Left lobe of liver (tissue), 2 donors: ENCODE results near the gene PGK1. TPM values are rescaled to one million over a fixed set of nuclear protein-coding genes. Genes with fewer than 3 reads are reported as not detected.
"Not testable (repeated sequence)": the region's sequence is repeated elsewhere in the genome, so short reads cannot be mapped to it uniquely, and the experiment has no call there.

Experiments
- ATAC-seq: fragments of 200-7000 bp; cut with Tn5 transposase; one replicate; pipeline ENCODE4 v1.9.1; 2020; ENCODE audit warnings: mild to moderate bottlenecking, moderate library complexity
- DNase-seq: peaks from one replicate; pipeline ENCODE4 v3.0.0-alpha.2; 2020; ENCODE audit warnings: low spot score
- total RNA-seq: library from RNA; stranded (reverse); gene quantifications from one replicate; pipeline ENCODE4 v1.2.1, GENCODE V29; 2021
- donor health status: DM: no; HTN: no; CAD: no; lungs with moderate emphysema.
- donor health status: DM: no; HTN: yes; CAD: no.

The PGK1 gene
- total RNA-seq, 1 donor from 2014 or later = 158 TPM

GRCh38 chrX:78111140-78111931, 7.3 kb downstream of the PGK1 start:
- DNase-seq = peak; percentile 50
- peak; percentile 80 for ATAC-seq

GRCh38 chrX:78116365-78116764, 12.3 kb downstream of the PGK1 start:
- DNase-seq = no peak
- ATAC-seq = no peak

- no peak for ATAC-seq
- no peak for DNase-seq
These were observed 12.7 kb downstream of the PGK1 start for GRCh38 chrX:78116766-78117165.

- ATAC-seq (peak; percentile 44), DNase-seq (no peak)
These were observed 14.6 kb downstream of the PGK1 start for GRCh38 chrX:78118628-78119027.

GRCh38 chrX:78119521-78120227, 15.6 kb downstream of the PGK1 start:
- DNase-seq (no peak), ATAC-seq (peak; percentile 68)

GRCh38 chrX:78123190-78123589, 19.1 kb downstream of the PGK1 start:
- DNase-seq (no peak), ATAC-seq (no peak)

GRCh38 chrX:78124307-78124706, 20.3 kb downstream of the PGK1 start:
- no peak for ATAC-seq

GRCh38 chrX:78125148-78125547, 21.1 kb downstream of the PGK1 start:
- no peak for DNase-seq
- ATAC-seq = no peak

More at GRCh38 chrX:78124307-78124706, 20.3 kb downstream of the PGK1 start:
- no peak for DNase-seq

- ATAC-seq, DNase-seq: not testable (repeated sequence)
These were observed 21.7 kb downstream of the PGK1 start for GRCh38 chrX:78125781-78126180.

- DNase-seq = no peak
These were observed 25.7 kb downstream of the PGK1 start for GRCh38 chrX:78129714-78130113.

GRCh38 chrX:78130396-78130795, 26.3 kb downstream of the PGK1 start:
- ATAC-seq (no peak), DNase-seq (no peak)

More at GRCh38 chrX:78129714-78130113, 25.7 kb downstream of the PGK1 start:
- no peak for ATAC-seq

- DNase-seq (no peak), ATAC-seq (no peak)
These were observed 27.1 kb downstream of the PGK1 start for GRCh38 chrX:78131117-78131516.

GRCh38 chrX:78133238-78133960, 29.4 kb downstream of the PGK1 start:
- no peak for ATAC-seq
- DNase-seq = no peak

GRCh38 chrX:78139160-78140123, 35.4 kb downstream of the PGK1 start, which contains the start of gene TAF9B:
TSS of gene TAF9B (minus strand) at chrX:78139650. CDS start at chrX:78139611, 39 bp downstream.
- DNase-seq (peak; percentile 83), ATAC-seq (peak; percentile 99)

- ATAC-seq (no peak), DNase-seq (no peak)
These were observed 36.2 kb downstream of the PGK1 start for GRCh38 chrX:78140206-78140605.

GRCh38 chrX:78147002-78147540, 43.0 kb downstream of the PGK1 start:
- not testable (repeated sequence) for DNase-seq, ATAC-seq

GRCh38 chrX:78157373-78157772, 53.3 kb downstream of the PGK1 start:
- not testable (repeated sequence) for ATAC-seq, DNase-seq

- not testable (repeated sequence) for DNase-seq, ATAC-seq
These were observed 53.8 kb downstream of the PGK1 start for GRCh38 chrX:78157846-78158245.

GRCh38 chrX:78160711-78161110, 56.7 kb downstream of the PGK1 start:
- ATAC-seq, DNase-seq: not testable (repeated sequence)

- not testable (repeated sequence) for DNase-seq, ATAC-seq
These were observed 59.1 kb downstream of the PGK1 start for GRCh38 chrX:78163175-78163574.
